Umbilical cord (tissue), 2 donors: ENCODE results near the gene RABGAP1L. TPM values are rescaled to one million over a fixed set of nuclear protein-coding genes. Genes with fewer than 3 reads are reported as not detected.
A peak's percentile ranks its signal among the peaks of the same experiment; 100 is the strongest.
"Not testable (repeated sequence)": the region's sequence is repeated elsewhere in the genome, so short reads cannot be mapped to it uniquely, and the experiment has no call there.

Experiments
- DNase-seq: peaks from one replicate; pipeline ENCODE4 v3.0.0-alpha.2; 2015; ENCODE audit warnings: low spot score
- total RNA-seq: library from RNA; depleted of rRNA; stranded (reverse); fragments of >200 nt; gene quantifications from one replicate; pipeline ENCODE4 v1.2.3, GENCODE V29; 2014; ENCODE audit warnings: low replicate concordance; ENCODE audit not compliant: insufficient read depth

Gene RABGAP1L
- total RNA-seq, 1 donor from 2014 or later: 40.9 TPM

DNA sequence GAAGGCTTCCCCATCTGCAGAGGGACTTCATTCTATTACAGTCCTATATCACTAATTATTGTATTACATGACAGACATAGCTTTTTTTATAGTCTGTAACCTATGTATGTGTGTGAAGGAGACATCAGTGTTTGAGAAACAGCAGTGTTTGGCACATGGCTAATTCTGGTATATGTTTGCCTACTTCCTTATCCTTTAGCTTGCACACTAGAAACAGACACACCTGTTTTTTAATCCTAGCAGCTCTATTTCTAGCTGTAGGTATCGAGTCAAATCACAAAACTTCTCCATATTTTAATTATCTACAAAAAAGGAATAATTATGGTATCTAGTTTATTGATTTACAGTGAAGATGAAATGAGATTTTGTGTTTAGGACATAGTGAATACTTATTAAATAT lies 711.0 kb downstream of the RABGAP1L start:
- no peak for DNase-seq

DNA sequence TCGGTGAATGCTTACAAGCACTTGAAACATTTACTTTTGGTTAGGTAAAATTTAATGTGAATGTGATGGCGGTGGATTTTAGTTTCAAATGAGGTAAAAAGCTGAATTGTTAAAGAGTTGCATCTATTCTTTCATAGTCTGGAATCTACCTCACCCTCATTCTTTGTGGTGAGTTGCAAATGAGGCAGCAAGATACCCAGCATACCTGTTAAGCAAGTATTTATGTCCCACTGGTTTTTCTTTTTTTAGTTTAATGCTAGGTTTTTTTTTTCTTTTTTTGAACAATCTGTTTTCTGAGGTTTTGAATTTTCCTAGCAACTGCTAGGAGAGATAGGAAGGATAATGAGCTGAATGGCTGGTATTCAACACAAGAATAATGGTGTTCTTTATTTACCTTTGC lies 712.6 kb downstream of the RABGAP1L start:
- DNase-seq: peak; percentile 47

DNA sequence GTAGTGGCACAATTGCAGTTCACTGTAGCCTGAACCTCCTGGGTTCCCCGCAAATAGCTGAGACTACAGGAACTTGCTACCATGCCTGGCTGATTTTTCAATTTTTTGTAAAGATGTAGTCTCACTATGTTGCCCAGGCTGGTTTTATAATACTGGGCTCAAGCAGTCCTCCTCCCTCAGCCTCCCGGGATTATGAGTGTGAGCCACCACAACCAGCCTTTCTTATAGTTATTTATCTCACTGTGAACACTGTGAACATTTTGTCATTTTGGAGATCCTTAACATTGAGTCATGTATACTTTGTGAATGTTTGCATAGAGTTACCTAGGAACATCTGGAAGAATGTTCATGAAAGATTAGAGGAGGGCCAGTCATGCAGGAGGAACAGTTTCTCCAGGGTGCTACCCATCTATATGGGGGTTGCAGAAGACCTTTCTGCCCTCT lies 713.3 kb downstream of the RABGAP1L start:
- peak; percentile 11 for DNase-seq

DNA sequence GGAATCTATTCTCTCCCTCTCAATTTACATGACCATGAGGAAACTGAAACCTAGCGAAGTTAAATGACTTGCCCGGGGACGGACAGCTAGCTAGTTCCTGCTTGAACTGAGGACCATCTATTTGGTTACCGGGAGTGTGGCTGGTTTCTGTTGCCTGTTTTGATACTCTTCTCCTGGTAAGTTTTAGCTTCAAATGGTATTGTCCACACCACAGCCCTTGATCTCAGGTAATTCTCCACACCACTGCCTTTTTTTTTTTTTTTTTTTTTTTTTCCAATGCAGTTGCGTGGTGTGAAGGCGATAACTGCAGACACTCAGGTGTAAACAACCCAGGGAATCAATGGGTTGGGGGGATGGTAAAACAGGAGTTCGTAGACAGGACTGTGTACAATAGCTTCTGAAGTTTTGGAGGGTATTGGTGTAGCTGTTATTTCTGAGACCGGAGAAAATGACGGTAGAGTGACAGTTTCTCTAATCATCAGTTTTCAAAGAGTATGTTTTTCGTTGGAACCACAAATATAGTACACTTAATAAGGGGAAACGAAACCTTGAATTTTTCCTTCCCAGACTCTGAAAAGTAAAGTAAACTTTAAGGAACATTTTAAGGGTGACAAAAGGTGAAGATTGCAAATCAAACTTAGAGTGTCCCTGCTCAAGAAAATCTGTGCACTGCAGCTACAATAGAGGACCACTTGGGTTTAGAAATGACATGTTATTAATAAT lies 715.2 kb downstream of the RABGAP1L start:
- peak; percentile 10 for DNase-seq

GRCh38 chr1:174875306-174875705 lies 716.0 kb downstream of the RABGAP1L start:
- peak; percentile 44 for DNase-seq

DNA sequence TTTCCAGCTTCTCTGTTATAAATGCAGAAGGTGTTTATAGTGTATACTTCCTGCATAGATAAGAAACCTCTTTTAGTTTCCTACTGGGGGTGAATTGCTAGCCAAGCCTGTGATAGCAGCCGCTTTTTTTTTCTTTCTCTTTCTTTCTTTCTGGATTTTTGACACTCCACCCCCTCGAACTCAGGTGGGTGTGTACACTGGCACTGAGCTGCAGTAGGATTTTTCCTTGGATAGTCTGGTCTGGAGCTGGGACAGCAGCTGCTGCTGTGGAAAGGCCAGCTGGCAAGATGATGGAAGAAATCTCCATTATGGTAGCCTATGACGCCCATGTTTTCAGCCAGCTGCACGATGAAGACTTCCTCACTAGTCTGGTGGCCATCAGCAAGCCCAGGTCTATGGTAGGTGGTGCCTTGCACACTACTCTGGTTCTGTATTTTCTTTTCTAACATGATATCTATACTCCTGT lies 717.9 kb downstream of the RABGAP1L start:
- no peak for DNase-seq

DNA sequence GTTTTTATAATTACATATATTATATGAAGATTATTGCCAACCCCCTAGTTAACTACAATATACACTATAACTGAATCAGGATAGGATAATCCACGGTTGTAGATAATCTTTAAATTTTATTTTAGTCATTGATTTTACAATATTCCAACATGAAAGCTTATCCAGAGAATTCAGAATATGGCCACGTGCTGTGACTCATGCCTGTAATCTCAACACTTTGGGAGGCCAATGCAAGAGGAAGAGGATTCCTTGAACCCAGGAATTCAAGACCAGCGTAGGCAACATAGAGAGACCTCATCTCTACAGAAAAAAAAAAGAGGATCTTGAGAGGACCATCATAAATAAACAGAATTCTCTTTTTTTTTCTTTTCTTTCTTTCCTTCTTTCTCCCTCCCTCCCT lies 720.9 kb downstream of the RABGAP1L start:
- DNase-seq: no peak

- peak; percentile 5 for DNase-seq
These were observed 724.1 kb downstream of the RABGAP1L start for GRCh38 chr1:174883409-174883808.

GRCh38 chr1:174884038-174884437 lies 724.7 kb downstream of the RABGAP1L start:
- no peak for DNase-seq

GRCh38 chr1:174884566-174884965 lies 725.2 kb downstream of the RABGAP1L start:
- no peak for DNase-seq

DNA sequence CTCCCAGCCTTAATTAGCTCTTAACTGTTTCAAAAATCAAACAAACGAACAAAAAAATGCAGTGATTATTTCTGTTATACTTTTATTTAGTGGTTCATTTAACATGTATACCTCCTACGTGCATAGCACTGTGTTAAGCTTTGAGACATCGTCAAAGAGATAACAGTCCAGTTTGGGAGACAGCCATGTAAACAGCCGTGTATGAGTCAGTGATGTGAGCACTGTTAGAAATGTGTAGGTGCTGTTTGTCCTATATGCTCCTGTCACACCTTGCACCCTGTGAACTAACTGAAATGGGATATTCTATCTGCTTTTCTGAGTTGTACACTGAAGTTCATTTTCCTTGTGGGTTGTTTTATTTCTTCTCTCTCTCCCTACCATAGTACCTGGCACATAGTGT lies 730.7 kb downstream of the RABGAP1L start:
- no peak for DNase-seq

GRCh38 chr1:174892016-174892415 lies 732.7 kb downstream of the RABGAP1L start:
- DNase-seq: no peak

GRCh38 chr1:174894117-174894762 lies 734.9 kb downstream of the RABGAP1L start:
- DNase-seq: no peak

GRCh38 chr1:174895610-174896009 lies 736.3 kb downstream of the RABGAP1L start:
- DNase-seq: not testable (repeated sequence)

GRCh38 chr1:174898102-174898797 lies 738.9 kb downstream of the RABGAP1L start:
- no peak for DNase-seq

- DNase-seq: no peak
These were observed 741.0 kb downstream of the RABGAP1L start for GRCh38 chr1:174900317-174900716.

- DNase-seq: no peak
These were observed 743.3 kb downstream of the RABGAP1L start for GRCh38 chr1:174902531-174903099.

- peak; percentile 11 for DNase-seq
These were observed 752.3 kb downstream of the RABGAP1L start for GRCh38 chr1:174911606-174912005.

DNA sequence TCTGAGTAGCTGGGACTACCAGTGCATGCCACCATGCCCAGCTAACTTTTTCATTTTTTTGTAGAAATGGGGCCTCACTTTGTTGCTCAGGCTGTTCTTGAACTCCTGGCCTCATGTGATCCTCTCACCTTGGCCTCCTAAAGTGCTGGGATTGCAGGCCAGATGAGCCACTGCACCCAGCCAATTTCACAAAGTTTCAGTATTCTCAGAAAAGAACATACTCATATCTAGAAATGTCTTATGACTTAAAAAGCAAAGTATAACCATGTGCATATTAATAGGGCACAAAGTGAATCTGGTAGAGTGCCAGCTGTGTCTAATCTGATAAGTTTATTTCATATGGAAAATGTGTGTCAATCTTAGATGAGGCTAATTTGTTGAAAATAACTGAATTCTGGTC lies 752.9 kb downstream of the RABGAP1L start:
- no peak for DNase-seq

GRCh38 chr1:174913225-174913903 lies 754.0 kb downstream of the RABGAP1L start:
- DNase-seq: peak; percentile 31

DNA sequence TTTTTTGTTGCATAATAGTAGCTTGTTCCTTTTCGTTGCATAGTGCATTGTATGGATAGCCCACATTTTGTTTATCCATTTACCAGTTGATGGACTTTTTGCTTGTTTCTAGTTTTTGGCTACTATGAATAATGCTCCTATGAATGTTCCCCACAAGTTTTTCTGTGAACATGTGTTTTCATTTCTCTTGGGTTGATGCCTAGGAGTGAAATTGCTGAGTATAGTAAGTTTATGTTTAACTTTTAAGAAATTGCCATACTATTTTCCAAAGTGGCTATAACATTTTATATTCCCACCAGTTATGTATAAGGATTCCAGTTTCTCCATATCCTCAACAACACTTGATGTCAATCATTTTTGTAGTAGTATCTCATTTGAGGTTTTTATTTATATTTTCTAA lies 755.7 kb downstream of the RABGAP1L start:
- no peak for DNase-seq

DNA sequence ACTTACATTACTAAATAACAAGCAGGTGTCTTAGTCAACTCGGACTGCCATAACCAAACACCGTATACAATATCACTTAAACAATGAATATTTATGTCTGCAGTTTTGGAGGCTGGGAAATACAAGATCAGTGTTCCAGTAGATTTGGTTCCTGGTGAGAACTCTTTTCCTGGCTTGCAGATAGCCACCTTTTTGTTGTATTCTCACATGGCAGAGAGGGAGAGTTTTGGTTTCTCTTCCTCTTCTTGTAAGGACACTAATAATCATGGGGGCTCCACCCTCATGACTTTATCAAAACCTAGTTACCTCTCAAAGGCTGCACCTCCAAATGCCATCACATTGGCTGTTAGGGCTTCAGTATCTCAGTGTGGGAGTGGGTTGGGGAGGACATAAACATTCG lies 757.5 kb downstream of the RABGAP1L start:
- DNase-seq: no peak
